GM12873 (cell line): ENCODE measurements around the gene FSTL4.
A peak's percentile ranks its signal among the peaks of the same experiment; 100 is the strongest.

Source experiments
- TF ChIP-seq, protein P1 (sequence below): IDR thresholded peaks from 2 replicates; pipeline ENCODE4 v1.5.1; 2012; ENCODE audit warnings: low read depth, mild to moderate bottlenecking, moderate library complexity, low read length, control low read depth; ENCODE audit not compliant: insufficient read depth; ENCODE audit errors: missing control alignments

Gene FSTL4

GRCh38 chr5:133427121-133427777, 185.1 kb downstream of the FSTL4 start:
- TF ChIP-seq, protein P1, sequence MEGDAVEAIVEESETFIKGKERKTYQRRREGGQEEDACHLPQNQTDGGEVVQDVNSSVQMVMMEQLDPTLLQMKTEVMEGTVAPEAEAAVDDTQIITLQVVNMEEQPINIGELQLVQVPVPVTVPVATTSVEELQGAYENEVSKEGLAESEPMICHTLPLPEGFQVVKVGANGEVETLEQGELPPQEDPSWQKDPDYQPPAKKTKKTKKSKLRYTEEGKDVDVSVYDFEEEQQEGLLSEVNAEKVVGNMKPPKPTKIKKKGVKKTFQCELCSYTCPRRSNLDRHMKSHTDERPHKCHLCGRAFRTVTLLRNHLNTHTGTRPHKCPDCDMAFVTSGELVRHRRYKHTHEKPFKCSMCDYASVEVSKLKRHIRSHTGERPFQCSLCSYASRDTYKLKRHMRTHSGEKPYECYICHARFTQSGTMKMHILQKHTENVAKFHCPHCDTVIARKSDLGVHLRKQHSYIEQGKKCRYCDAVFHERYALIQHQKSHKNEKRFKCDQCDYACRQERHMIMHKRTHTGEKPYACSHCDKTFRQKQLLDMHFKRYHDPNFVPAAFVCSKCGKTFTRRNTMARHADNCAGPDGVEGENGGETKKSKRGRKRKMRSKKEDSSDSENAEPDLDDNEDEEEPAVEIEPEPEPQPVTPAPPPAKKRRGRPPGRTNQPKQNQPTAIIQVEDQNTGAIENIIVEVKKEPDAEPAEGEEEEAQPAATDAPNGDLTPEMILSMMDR, result no peak

DNA sequence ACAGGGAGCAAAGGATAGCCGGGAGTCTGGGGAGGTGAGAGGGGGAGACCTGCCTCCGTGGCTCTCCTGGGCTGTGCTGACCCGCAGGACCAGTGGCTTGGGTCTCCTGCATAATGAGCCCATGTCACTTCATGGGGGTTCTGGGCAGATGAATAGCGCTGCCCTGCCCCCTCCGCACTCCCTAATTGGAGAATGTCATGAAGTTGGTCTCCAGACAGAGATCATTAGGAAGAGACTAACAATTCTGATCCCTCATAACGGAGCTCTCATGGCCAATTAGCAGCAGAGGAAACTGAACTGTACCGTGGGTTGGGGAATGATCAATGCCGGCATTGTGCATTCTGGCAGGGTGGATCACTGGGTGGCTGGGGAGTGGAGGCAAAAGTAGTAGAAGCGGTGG, 186.1 kb downstream of the FSTL4 start:
- TF ChIP-seq, protein P1, result no peak

DNA sequence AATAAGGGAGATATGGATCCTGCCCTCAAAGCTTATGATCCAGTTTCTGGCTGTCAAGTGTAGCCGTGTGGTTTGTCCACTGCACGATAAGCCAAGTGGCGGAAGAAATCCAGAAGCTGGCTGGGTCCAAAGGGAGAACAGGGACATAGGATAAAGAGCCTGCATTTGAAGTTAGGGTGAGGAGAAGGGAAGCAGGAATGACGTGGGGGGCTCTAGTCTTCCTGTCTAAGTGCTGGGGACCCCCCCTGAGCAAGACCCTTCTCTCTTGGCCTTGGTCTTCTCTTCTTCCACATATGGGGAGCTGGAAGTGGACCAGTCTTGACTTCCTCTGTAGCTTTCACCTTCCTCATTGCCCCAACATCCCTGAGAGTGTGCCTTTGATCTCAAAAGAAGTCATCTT, 186.6 kb downstream of the FSTL4 start:
- TF ChIP-seq, protein P1, result no peak

DNA sequence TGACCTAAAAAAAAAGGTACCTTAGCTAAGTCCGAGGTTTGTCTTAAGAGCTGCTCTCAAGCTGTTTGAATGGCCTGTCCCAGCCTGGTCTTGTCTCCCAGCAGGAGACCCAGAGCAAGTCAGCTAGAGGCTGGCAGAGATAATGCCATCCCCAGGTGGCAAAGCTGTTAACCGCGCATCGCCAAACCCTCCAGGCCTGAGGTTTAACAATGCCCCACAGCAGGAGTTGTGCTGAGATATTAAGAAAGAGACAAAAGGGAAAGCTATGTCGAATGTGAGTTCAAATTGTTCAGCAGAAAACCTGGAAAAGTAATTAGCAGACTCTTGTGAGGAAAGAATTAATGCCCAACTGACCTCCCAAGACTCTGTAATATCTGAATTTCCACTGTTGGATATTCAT, 187.1 kb downstream of the FSTL4 start:
- TF ChIP-seq, protein P1, result no peak

DNA sequence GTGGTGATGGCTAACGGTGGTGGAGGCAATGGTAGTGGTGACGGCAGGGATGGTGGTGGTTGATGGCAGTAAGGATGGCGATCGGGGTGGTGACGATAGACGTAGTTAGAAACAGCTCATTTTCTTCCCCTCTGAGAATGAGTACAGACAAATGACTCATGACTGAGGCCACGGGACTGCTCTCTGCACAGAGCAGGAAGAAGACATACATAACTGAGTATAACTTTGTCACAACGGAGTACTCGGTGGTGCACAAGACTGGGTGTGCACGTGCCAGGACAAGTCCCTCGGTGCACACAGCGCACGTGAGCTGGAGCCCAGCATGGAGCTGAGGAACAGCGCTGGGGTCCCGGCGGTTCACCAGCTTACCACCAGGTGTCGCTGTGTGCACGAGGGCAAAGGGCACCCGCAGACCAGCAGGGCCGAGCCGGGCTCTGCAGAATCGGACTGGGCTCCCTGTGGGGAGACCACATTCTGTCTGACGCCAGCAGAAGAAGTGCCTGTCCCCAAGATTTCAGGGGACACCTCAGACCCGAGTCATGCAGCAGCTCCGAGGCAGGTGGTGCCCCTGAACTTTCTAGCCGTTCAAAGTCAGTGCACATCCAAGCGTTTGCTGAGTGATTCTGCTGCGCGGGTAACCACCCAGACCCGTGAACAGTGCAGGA, 188.6 kb downstream of the FSTL4 start:
- TF ChIP-seq, protein P1, result peak; percentile 98

- TF ChIP-seq, protein P1, result no peak
These were observed 189.2 kb downstream of the FSTL4 start for GRCh38 chr5:133423011-133423617.

GRCh38 chr5:133421806-133422205, 190.5 kb downstream of the FSTL4 start:
- TF ChIP-seq, protein P1, result no peak
